ENCODE measurements around the gene ZNF341.

Gene ZNF341

GRCh38 chr20:33825340-33826269 is 93.8 kb downstream of the ZNF341 start:
- no peak for DNase-seq (ENCODE audit: low read depth)

GRCh38 chr20:33826270-33826897 is 94.6 kb downstream of the ZNF341 start:
- DNase-seq (ENCODE audit: low read depth): no peak

- no peak for DNase-seq (ENCODE audit: low read depth)
These were observed 95.3 kb downstream of the ZNF341 start for GRCh38 chr20:33827109-33827508.

GRCh38 chr20:33827634-33828325 is 96.0 kb downstream of the ZNF341 start:
- no peak for DNase-seq (ENCODE audit: low read depth)

- DNase-seq (ENCODE audit: low read depth): no peak
These were observed 96.6 kb downstream of the ZNF341 start for GRCh38 chr20:33828326-33828844.

GRCh38 chr20:33828967-33829560 is 97.3 kb downstream of the ZNF341 start:
- no peak for DNase-seq (ENCODE audit: low read depth)

- no peak for DNase-seq (ENCODE audit: low read depth)
These were observed 97.8 kb downstream of the ZNF341 start for GRCh38 chr20:33829636-33830035.

GRCh38 chr20:33830371-33830770 is 98.6 kb downstream of the ZNF341 start:
- no peak for DNase-seq (ENCODE audit: low read depth)

GRCh38 chr20:33832103-33832804 is 100.5 kb downstream of the ZNF341 start:
- DNase-seq (ENCODE audit: low read depth): no peak

GRCh38 chr20:33833333-33833732 is 101.5 kb downstream of the ZNF341 start:
- DNase-seq (ENCODE audit: low read depth): no peak

GRCh38 chr20:33835615-33836172 is 103.9 kb downstream of the ZNF341 start:
- no peak for DNase-seq (ENCODE audit: low read depth)

GRCh38 chr20:33836277-33836676 is 104.5 kb downstream of the ZNF341 start:
- no peak for DNase-seq (ENCODE audit: low read depth)

- no peak for DNase-seq (ENCODE audit: low read depth)
These were observed 105.5 kb downstream of the ZNF341 start for GRCh38 chr20:33837096-33837830.

- no peak for DNase-seq (ENCODE audit: low read depth)
These were observed 106.5 kb downstream of the ZNF341 start for GRCh38 chr20:33838035-33838864.

GRCh38 chr20:33839591-33839990 is 107.8 kb downstream of the ZNF341 start:
- no peak for DNase-seq (ENCODE audit: low read depth)

GRCh38 chr20:33840160-33840559 is 108.4 kb downstream of the ZNF341 start:
- no peak for DNase-seq (ENCODE audit: low read depth)

GRCh38 chr20:33840759-33841435 is 109.1 kb downstream of the ZNF341 start:
- no peak for DNase-seq (ENCODE audit: low read depth)

- no peak for DNase-seq (ENCODE audit: low read depth)
These were observed 109.6 kb downstream of the ZNF341 start for GRCh38 chr20:33841436-33841799.
